HG02763 (cell line): Measurements from ENCODE around the gene FAS.

ENCODE experiments used
- ATAC-seq: cut with Tn5 transposase; IDR thresholded peaks from one replicate; pipeline ENCODE4 v1.9.1; 2021; ENCODE audit warnings: mild to moderate bottlenecking, moderate library complexity; ENCODE audit not compliant: unreplicated experiment

FAS gene

DNA sequence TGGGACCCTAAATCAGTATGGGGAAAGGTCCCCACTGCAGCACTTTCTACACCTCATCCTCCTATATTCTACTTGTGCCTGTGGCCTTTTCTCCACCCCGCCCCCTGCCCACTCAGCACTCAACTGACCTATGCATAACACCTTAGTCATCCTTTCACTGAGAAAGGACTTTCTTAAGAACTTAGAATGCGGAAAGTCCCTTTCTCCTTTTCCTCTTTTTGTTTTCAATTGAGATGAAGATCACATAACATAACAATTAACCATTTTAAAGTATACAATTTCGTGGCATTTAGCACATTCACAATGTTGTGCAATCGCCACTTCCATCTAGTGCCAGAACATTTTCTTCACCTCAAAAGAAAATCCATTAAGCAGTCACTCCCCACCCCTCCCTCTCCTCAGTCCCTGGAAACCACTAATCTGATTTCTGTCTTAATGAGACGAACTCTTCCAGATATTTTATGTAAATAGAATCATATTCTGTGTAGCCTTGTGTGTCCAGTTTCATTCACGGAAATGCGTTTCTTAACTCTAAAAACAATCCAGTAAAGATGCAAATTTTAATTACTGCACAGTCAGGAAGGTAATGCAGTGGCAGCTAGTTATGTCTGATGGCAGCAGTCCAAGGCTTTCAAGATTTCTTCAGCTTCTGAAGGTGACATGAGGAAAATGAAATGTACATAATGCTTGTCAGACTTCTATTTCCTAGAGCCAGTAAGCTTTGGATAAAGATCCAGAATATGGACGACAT is 41.7 kb downstream of the FAS start:
- peak; percentile 64 for ATAC-seq

DNA sequence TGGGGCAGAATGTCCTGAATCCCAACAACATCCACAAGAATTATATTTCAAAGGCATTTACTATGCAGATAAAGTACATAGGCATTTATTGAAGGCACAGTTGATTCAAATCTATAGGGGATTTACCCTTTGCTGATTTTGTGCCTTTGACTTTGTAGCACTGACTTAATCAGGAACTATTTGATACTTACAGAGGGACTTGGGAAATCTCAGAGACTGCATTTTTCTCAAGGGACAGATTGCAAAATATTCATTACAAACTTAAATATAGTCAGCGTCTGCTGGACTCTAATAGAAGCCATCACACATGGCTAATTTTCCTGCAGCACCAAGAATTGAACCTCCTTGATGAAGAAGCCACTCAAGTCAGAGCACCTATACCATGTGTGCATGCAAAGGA is 44.9 kb downstream of the FAS start:
- no peak for ATAC-seq

- ATAC-seq: no peak
These were observed 46.5 kb downstream of the FAS start for GRCh38 chr10:89037096-89037495.

GRCh38 chr10:89042562-89042961 is 52.0 kb downstream of the FAS start:
- no peak for ATAC-seq

DNA sequence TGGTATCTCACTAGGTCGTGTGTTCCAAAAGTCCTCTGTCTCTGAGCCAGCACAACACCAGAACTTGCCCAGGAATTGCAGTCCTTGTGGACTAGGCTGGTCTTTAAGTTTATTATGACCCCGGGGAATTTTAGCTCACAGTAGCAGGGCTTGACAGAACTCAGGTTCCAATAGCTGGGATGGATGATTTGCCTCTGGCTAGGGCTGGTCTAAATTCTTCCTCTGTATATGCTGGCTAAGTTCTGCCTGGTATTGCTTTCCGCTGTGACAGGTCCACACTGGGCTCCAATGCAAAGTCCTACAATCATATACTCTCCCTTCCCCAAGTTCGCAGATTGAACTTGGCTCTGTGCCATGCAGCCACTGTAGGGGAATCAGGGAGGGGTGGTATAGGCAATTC is 52.5 kb downstream of the FAS start:
- no peak for ATAC-seq

GRCh38 chr10:89047397-89047796 is 56.8 kb downstream of the FAS start:
- ATAC-seq: no peak

- ATAC-seq: no peak
These were observed 61.0 kb downstream of the FAS start for GRCh38 chr10:89051593-89051992.

- no peak for ATAC-seq
These were observed 63.0 kb downstream of the FAS start for GRCh38 chr10:89053555-89053954.

DNA sequence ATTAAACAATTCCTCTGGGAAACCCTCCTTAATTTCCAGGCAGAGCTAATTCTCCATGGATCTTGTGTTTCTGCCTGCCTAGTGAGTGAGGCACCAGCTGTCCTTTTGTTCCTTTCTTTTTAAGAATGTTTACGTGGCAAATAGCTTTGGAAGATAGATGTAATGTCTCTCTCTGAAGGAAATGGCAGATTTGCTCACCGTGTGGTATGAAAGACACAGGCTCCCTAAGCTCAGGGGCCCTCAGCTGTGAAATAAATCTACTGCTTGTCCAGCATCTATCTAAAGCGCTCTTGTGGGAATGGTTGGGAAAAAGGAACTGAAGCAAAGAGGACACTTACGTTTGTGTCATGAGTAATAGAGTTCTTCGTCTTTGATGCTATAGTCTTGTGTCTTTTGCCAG is 64.6 kb downstream of the FAS start:
- no peak for ATAC-seq

- ATAC-seq: no peak
These were observed 72.3 kb downstream of the FAS start for GRCh38 chr10:89062861-89063260.

GRCh38 chr10:89063465-89063864 is 72.9 kb downstream of the FAS start:
- ATAC-seq: no peak

GRCh38 chr10:89064748-89065147 is 74.2 kb downstream of the FAS start:
- no peak for ATAC-seq
